ENCODE measurements around the gene DDX31.

The DDX31 gene

DNA sequence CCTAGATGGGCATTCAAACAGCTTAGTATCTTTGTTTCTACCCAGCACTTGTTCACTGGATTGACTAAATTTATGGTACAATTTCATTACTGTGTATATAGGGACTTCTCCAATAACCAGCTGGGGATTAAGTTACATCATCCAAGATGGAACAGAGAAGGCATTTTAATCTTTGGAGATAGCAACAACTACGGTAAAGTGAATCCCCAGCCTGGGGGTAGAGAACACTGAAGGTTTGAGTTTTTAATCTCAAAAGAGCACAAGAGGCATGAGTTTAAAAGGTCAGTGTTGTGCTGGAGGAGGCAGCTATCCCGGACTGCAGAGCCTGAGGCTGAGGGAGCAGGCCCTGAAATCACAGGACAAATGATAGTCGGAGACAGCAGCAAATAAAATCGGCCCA lies 28.6 kb downstream of the DDX31 start:
- Mint-ChIP-seq H3K27me3 (no peaks in the 10 kb centered on the region), H3K27ac (peak overlapping the region in 1 of 2 donors; percentile 69), H3K4me1 (ENCODE audit: low read depth in 2 of 2) (no peaks in the 10 kb centered on the region), H3K36me3 (ENCODE audit: insufficient read depth) (peaks cover 42% of the 10 kb centered on the region), H3K9me3 (no peaks in the 10 kb centered on the region), H3K4me3 (no peak overlapping the region)
- ATAC-seq (replicated peaks) (no peak), DNase-seq (no peak)

DNA sequence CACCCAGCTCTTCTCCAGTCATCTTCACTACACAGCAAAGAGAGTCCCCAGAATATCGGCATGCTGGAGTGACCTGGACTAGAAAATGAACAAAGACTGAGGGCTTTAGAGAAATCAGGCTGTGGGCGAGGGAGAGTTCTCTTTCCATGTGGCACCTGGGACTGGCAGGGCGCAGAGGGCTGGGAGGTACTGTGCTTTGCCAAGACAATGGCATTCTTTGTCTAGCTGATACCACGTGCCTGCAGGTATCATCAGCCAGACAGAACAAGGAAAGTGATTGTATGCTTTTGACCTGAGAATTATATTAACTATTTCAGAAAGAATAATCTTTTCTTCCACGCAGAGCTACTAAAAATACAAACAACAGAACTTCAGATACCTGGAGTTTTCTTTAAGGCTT lies 30.5 kb downstream of the DDX31 start:
- no peaks in the 10 kb centered on the region for H3K4me1 Mint-ChIP-seq (ENCODE audit: low read depth in 2 of 2)
- H3K27ac Mint-ChIP-seq: no peak overlapping the region
- DNase-seq (no peak), ATAC-seq (replicated peaks) (no peak)
- H3K27me3 Mint-ChIP-seq: no peaks in the 10 kb centered on the region
- H3K4me3 Mint-ChIP-seq: no peak overlapping the region
- no peaks in the 10 kb centered on the region for H3K9me3 Mint-ChIP-seq
- H3K36me3 Mint-ChIP-seq (ENCODE audit: insufficient read depth): peaks cover 35% of the 10 kb centered on the region

- Mint-ChIP-seq H3K4me3 (no peak overlapping the region), H3K27ac (no peak overlapping the region), H3K27me3 (no peaks in the 10 kb centered on the region), H3K9me3 (no peaks in the 10 kb centered on the region), H3K36me3 (ENCODE audit: insufficient read depth) (peaks cover 32% of the 10 kb centered on the region), H3K4me1 (ENCODE audit: low read depth in 2 of 2) (no peaks in the 10 kb centered on the region)
- DNase-seq (no peak), ATAC-seq (replicated peaks) (no peak)
Observed at GRCh38 chr9:132638240-132638639, 31.5 kb downstream of the DDX31 start.

GRCh38 chr9:132637801-132638200 lies 32.0 kb downstream of the DDX31 start:
- ATAC-seq (replicated peaks) (no peak), DNase-seq (no peak)
- Mint-ChIP-seq H3K36me3 (ENCODE audit: insufficient read depth) (peaks cover 30% of the 10 kb centered on the region), H3K27ac (no peak overlapping the region), H3K9me3 (no peaks in the 10 kb centered on the region), H3K4me1 (ENCODE audit: low read depth in 2 of 2) (no peaks in the 10 kb centered on the region), H3K27me3 (no peaks in the 10 kb centered on the region), H3K4me3 (no peak overlapping the region)

DNA sequence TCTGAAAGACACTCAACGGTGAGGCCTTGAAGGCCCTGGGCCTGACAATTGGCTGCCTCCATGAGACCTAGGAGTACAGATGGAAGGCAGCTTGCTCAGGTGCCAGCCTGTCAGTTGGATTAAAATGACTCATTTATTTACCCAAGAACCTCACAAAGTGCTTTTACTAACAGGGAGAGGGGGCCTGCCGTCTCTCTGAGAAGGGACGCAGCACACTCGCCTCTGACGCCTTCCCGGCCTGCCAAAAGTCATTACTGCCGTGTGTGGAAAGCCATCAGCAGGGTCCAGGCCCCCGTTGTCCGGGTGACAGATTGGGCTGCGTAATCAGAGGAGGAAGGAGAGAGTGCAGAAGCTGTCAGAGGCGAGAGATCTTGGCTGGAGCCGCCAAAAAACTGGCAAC lies 32.4 kb downstream of the DDX31 start:
- Mint-ChIP-seq H3K27ac (no peak overlapping the region), H3K9me3 (no peaks in the 10 kb centered on the region), H3K27me3 (no peaks in the 10 kb centered on the region), H3K4me1 (ENCODE audit: low read depth in 2 of 2) (no peaks in the 10 kb centered on the region), H3K36me3 (ENCODE audit: insufficient read depth) (peaks cover 30% of the 10 kb centered on the region), H3K4me3 (no peak overlapping the region)
- DNase-seq (no peak), ATAC-seq (replicated peaks) (no peak)

DNA sequence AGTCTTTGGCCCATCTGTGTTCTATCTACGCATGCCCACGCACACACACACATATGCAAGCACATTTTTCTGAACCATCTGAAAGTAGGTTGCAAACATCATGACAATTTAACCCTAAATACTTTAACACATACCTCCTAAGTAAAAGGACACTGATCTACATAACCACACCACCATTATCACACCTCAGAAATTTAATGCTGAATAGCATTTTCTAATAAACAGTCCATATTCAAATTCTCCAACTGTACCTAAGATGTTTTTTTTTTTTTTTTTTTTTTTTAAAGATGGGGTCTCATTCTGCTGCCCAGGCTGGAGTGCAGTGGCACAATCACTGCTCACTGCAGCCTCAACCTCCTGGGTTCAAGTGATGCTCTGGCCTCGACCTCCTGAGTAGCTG lies 35.5 kb downstream of the DDX31 start:
- no peaks in the 10 kb centered on the region for H3K27me3 Mint-ChIP-seq
- H3K9me3 Mint-ChIP-seq: no peaks in the 10 kb centered on the region
- peaks cover 24% of the 10 kb centered on the region for H3K36me3 Mint-ChIP-seq (ENCODE audit: insufficient read depth)
- ATAC-seq (replicated peaks) (no peak), DNase-seq (no peak)
- H3K27ac Mint-ChIP-seq: peak overlapping the region in 1 of 2 donors; percentile 20
- no peaks in the 10 kb centered on the region for H3K4me1 Mint-ChIP-seq (ENCODE audit: low read depth in 2 of 2)
- no peak overlapping the region for H3K4me3 Mint-ChIP-seq

DNA sequence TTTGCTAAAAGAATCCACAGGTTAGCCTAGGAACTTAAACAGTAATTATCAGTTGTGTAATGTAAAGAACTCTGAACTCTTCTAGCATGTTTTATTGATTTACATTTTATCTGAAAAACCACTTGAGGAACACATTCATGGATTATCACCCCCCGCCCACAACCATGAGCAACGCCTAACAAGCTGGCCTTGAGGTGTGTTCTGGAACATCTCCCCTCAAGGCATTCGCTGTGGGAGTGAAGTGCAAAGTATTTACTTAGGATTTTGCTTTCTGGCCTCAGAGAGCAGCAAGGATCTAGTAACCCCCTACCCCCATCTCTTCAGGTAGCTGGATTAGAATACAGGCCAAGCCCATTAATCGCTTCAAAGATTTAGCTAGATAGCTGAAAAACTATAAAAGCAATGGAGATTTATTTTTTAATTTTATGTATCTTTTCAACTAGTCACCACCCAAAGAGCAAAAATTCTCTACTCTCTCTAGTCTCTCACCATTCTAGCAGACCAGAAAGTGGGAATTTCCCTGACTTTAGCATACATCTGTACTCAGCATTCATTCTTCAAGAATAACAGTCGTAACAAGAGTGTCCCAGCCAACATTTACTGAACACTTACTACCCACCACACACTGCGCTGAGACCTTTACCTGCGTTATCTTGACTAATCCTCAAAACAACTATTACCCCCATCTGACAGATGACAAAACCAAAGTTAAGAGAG lies 37.2 kb downstream of the DDX31 start:
- no peak for DNase-seq
- H3K27me3 Mint-ChIP-seq: no peaks in the 10 kb centered on the region
- H3K4me1 Mint-ChIP-seq (ENCODE audit: low read depth in 2 of 2): no peaks in the 10 kb centered on the region
- no peak overlapping the region for H3K27ac Mint-ChIP-seq
- H3K36me3 Mint-ChIP-seq (ENCODE audit: insufficient read depth): peaks cover 31% of the 10 kb centered on the region
- no peak overlapping the region for H3K4me3 Mint-ChIP-seq
- H3K9me3 Mint-ChIP-seq: no peaks in the 10 kb centered on the region
- no peak for ATAC-seq (replicated peaks)

DNA sequence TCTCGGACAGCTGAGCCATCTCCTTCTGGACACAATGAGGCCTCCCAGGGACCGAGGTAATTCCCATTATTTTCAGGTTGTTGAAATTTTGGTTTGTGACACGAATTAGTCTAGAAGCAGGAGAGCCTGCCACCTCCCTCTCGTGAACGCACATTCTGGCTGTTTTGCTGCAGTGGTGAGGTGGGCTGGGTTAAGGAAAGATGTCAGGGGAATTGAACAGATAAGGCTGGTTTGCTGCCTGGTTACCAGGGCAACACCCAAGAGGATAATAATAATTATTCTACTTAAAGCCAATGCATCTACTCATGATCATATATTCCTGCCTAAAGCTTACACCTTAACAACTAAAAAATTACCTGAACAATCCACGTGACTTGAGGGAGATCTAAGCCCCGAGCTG lies 38.1 kb downstream of the DDX31 start:
- H3K9me3 Mint-ChIP-seq: no peaks in the 10 kb centered on the region
- ATAC-seq (replicated peaks) (no peak), DNase-seq (no peak)
- H3K27me3 Mint-ChIP-seq: no peaks in the 10 kb centered on the region
- no peaks in the 10 kb centered on the region for H3K4me1 Mint-ChIP-seq (ENCODE audit: low read depth in 2 of 2)
- peaks cover 33% of the 10 kb centered on the region for H3K36me3 Mint-ChIP-seq (ENCODE audit: insufficient read depth)
- no peak overlapping the region for H3K4me3 Mint-ChIP-seq
- no peak overlapping the region for H3K27ac Mint-ChIP-seq

GRCh38 chr9:132631280-132631679 lies 38.5 kb downstream of the DDX31 start:
- ATAC-seq (replicated peaks) (no peak), DNase-seq (no peak)
- Mint-ChIP-seq H3K27me3 (no peaks in the 10 kb centered on the region), H3K9me3 (no peaks in the 10 kb centered on the region), H3K36me3 (ENCODE audit: insufficient read depth) (peaks cover 37% of the 10 kb centered on the region), H3K27ac (no peak overlapping the region), H3K4me1 (ENCODE audit: low read depth in 2 of 2) (peaks cover 0 to under 1% of the 10 kb centered on the region in 2 donors), H3K4me3 (no peak overlapping the region)

DNA sequence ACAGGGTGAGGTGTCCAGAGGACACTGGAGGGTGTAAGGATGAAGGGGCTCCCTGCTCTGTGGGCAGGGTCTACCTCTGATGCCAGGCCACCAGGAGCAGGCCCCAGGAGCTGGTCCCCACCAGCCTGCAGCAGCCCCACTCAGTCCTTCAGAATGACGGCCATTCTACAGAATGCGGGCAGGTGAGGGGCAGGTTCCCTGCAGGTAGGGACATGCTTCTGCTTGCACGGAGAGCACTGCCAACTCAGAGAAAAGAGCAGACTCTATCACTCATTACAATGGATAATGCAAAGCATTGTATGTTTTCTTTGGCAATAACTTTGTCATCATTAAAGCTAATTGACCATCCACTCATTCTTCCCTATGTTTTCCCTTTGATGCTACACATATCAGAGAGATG lies 39.0 kb downstream of the DDX31 start:
- H3K9me3 Mint-ChIP-seq: no peaks in the 10 kb centered on the region
- H3K4me1 Mint-ChIP-seq (ENCODE audit: low read depth in 2 of 2): peaks cover 0 to 2% of the 10 kb centered on the region in 2 donors
- peaks cover 41% of the 10 kb centered on the region for H3K36me3 Mint-ChIP-seq (ENCODE audit: insufficient read depth)
- DNase-seq (no peak), ATAC-seq (replicated peaks) (no peak)
- H3K27me3 Mint-ChIP-seq: no peaks in the 10 kb centered on the region
- H3K4me3 Mint-ChIP-seq: no peak overlapping the region
- no peak overlapping the region for H3K27ac Mint-ChIP-seq

DNA sequence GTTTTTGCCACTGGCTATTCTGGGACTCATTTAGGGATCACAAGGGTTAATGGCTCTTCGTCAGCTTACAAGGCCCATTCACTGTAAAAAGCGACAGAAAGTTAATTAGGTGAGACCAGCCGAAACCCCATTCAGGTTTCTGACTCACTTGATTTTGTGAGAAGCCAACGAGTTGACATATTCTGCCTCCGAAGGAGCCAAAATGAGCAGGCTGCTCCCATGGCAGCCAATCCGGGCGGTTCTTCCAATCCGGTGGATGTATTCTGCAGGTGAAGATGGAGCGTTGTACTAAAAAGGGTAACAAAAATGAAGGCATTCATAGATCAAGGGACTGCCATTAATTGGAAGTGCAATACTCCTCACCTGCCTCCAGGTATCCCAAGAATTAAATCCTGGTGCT lies 39.7 kb downstream of the DDX31 start:
- Mint-ChIP-seq H3K27ac (no peak overlapping the region), H3K4me1 (ENCODE audit: low read depth in 2 of 2) (peaks cover 0 to 2% of the 10 kb centered on the region in 2 donors), H3K27me3 (no peaks in the 10 kb centered on the region), H3K36me3 (ENCODE audit: insufficient read depth) (peaks cover 44% of the 10 kb centered on the region), H3K9me3 (no peaks in the 10 kb centered on the region), H3K4me3 (no peak overlapping the region)
- ATAC-seq (replicated peaks): no peak
- no peak for DNase-seq

DNA sequence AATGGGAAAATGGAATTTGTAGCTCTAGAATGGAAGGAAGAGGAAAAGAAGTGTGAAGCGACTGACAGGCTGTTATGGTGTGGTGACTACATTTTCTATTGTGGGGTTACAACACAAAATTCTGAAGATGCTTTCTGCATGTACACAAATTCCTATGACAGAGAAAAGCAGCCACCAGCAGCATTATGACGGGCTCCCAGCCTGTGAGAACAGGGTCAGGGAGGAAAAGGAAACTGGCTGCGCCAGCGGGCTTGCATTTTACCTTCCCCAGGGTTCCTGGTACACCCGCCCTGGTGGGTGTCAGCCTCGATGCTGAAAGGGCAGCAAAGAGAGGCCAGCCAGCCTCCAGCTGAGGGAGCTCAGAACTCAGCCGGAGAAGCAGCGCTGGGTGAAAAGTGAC lies 41.0 kb downstream of the DDX31 start:
- Mint-ChIP-seq H3K27ac (no peak overlapping the region), H3K36me3 (ENCODE audit: insufficient read depth) (peaks cover 47% of the 10 kb centered on the region), H3K4me3 (no peak overlapping the region), H3K27me3 (no peaks in the 10 kb centered on the region), H3K9me3 (no peaks in the 10 kb centered on the region), H3K4me1 (ENCODE audit: low read depth in 2 of 2) (peaks cover 0 to 2% of the 10 kb centered on the region in 2 donors)
- no peak for ATAC-seq (replicated peaks)
- no peak for DNase-seq

- DNase-seq (no peak), ATAC-seq (replicated peaks) (no peak)
- H3K4me3 Mint-ChIP-seq: no peak overlapping the region
- H3K27ac Mint-ChIP-seq: no peak overlapping the region
- H3K27me3 Mint-ChIP-seq: no peaks in the 10 kb centered on the region
- peaks cover 0 to 2% of the 10 kb centered on the region in 2 donors for H3K4me1 Mint-ChIP-seq (ENCODE audit: low read depth in 2 of 2)
- peaks cover 53% of the 10 kb centered on the region for H3K36me3 Mint-ChIP-seq (ENCODE audit: insufficient read depth)
- no peaks in the 10 kb centered on the region for H3K9me3 Mint-ChIP-seq
Observed at GRCh38 chr9:132627594-132627993, 42.2 kb downstream of the DDX31 start.

DNA sequence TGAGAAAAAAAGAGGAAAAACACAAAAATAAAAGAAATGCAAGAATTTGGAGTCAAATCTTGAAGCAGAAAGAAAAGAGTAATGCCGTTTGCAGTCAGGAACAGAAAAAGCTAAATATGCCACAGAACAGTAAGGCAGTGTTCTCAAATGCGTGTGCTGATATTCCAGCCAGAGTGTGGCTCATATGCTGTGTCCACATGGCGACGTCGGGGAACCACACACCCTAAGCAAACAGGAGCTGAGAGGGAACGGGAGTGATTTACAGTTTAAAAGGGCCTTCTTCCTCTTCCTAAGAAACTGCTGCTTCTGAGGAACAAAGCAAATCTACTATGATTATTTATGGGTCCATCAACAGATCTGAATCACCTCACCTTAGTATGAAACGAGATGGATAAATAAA lies 42.7 kb downstream of the DDX31 start:
- Mint-ChIP-seq H3K4me1 (ENCODE audit: low read depth in 2 of 2) (peaks cover 0 to 2% of the 10 kb centered on the region in 2 donors), H3K9me3 (no peaks in the 10 kb centered on the region), H3K27me3 (no peaks in the 10 kb centered on the region), H3K4me3 (no peak overlapping the region), H3K36me3 (ENCODE audit: insufficient read depth) (peaks cover 53% of the 10 kb centered on the region), H3K27ac (no peak overlapping the region)
- no peak for ATAC-seq (replicated peaks)
- DNase-seq: no peak

DNA sequence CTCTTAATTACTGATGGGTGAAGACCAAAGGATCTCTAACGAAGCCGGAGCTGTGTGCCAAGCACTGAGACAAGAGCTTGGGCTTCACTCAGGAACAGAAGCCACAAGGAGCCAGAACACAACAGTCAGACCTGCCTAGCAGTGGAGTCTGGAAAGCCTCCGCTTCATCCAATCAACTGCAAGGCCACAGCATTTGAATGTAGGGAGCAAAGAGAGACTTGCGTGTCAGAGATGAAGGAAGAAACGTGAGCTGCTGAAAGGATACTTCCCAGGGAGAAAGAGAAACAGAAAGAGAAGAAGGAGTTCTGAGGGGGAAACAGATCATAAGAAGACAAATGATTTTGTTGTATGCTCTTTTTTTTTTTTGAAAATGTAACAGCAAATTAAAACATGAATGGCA lies 43.5 kb downstream of the DDX31 start:
- H3K4me3 Mint-ChIP-seq: no peak overlapping the region
- peaks cover 53% of the 10 kb centered on the region for H3K36me3 Mint-ChIP-seq (ENCODE audit: insufficient read depth)
- no peak for ATAC-seq (replicated peaks)
- H3K27ac Mint-ChIP-seq: no peak overlapping the region
- peaks cover 0 to 2% of the 10 kb centered on the region in 2 donors for H3K4me1 Mint-ChIP-seq (ENCODE audit: low read depth in 2 of 2)
- no peak for DNase-seq
- H3K9me3 Mint-ChIP-seq: no peaks in the 10 kb centered on the region
- H3K27me3 Mint-ChIP-seq: no peaks in the 10 kb centered on the region
